ENCODE results near the gene DHRS2.

Gene DHRS2

DNA sequence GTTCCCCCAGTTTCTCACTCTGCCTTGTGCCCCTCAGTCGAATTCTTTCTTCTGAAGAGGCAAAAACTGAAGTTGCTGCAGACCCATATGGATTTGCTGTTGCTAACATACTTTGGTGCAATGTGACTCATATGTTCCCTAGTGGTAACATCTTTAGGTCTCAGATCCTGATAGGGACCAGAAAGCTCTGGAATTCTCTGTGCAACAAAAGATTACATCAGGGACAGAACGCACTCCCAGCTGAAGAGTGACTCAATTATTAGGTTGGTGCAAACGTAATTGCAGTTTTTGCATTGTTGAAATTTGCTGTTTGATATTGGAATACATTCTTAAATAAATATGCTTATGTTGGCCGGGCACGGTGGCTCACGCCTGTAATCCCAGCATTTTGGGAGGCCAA, 8.2 kb upstream of the DHRS2 start:
- Histone ChIP-seq H3K4me2 (ENCODE audit: low read depth, low read length, poor library complexity, severe bottlenecking) (no peak overlapping the region), H3F3A (ENCODE audit: insufficient read depth) (no peaks in the 10 kb centered on the region), H3K79me2 (ENCODE audit: insufficient read depth, low read length) (no peaks in the 10 kb centered on the region), H3K4me3 (ENCODE audit: insufficient read depth, low read length, poor library complexity, severe bottlenecking) (no peak overlapping the region), H3K9ac (ENCODE audit: low read length) (no peak overlapping the region), H4K20me1 (ENCODE audit: low read depth, low read length) (no peaks in the 10 kb centered on the region), H3K9me3 (ENCODE audit: insufficient read depth, low read length) (peaks cover 23% of the 10 kb centered on the region; the same call in 1 of the 2 replicates), H3K27me3 (ENCODE audit: low read length) (no peaks in the 10 kb centered on the region), H3K9me2 (replicated peaks; ENCODE audit: insufficient read depth, low read length) (no peaks in the 10 kb centered on the region), H3K36me3 (ENCODE audit: low read length) (no peaks in the 10 kb centered on the region), H3K27ac (ENCODE audit: low read depth, low read length) (no peak overlapping the region), H2AFZ (ENCODE audit: low read depth, low read length, severe bottlenecking) (no peak overlapping the region)
- TF ChIP-seq, protein P1, sequence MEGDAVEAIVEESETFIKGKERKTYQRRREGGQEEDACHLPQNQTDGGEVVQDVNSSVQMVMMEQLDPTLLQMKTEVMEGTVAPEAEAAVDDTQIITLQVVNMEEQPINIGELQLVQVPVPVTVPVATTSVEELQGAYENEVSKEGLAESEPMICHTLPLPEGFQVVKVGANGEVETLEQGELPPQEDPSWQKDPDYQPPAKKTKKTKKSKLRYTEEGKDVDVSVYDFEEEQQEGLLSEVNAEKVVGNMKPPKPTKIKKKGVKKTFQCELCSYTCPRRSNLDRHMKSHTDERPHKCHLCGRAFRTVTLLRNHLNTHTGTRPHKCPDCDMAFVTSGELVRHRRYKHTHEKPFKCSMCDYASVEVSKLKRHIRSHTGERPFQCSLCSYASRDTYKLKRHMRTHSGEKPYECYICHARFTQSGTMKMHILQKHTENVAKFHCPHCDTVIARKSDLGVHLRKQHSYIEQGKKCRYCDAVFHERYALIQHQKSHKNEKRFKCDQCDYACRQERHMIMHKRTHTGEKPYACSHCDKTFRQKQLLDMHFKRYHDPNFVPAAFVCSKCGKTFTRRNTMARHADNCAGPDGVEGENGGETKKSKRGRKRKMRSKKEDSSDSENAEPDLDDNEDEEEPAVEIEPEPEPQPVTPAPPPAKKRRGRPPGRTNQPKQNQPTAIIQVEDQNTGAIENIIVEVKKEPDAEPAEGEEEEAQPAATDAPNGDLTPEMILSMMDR (IDR thresholded peaks at IDR 0.05; ENCODE audit: insufficient read depth, low read length, poor library complexity, severe bottlenecking): no peak
- no peak for TF ChIP-seq EZH2phosphoT487 (conservative IDR thresholded peaks at IDR 0.05; ENCODE audit: low read length)

DNA sequence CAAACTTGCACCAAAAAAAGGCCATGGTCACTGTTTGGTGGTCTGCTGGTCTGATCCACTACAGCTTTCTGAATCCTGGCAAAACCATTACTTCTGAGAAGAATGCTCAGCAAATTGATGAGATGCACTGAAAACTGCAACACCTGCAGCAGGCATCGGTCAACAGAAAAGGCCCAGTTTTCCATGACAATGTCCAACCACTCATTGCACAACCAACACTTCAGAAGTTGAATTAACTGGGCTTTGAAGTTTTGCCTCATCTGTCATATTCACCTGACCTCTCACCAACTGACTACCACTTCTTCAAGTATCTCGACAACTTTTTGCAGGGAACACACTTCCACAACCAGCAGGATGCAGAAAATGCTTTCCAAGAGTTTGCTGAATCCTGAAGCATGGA, 7.0 kb upstream of the DHRS2 start:
- H4K20me1 ChIP-seq (ENCODE audit: low read depth, low read length): no peaks in the 10 kb centered on the region
- no peaks in the 10 kb centered on the region for H3K9me2 ChIP-seq (replicated peaks; ENCODE audit: insufficient read depth, low read length)
- no peaks in the 10 kb centered on the region for H3F3A ChIP-seq (ENCODE audit: insufficient read depth)
- no peaks in the 10 kb centered on the region for H3K27me3 ChIP-seq (ENCODE audit: low read length)
- no peak overlapping the region for H3K27ac ChIP-seq (ENCODE audit: low read depth, low read length)
- no peak overlapping the region for H3K9ac ChIP-seq (ENCODE audit: low read length)
- H3K36me3 ChIP-seq (ENCODE audit: low read length): no peaks in the 10 kb centered on the region
- H2AFZ ChIP-seq (ENCODE audit: low read depth, low read length, severe bottlenecking): no peak overlapping the region
- TF ChIP-seq EZH2phosphoT487 (conservative IDR thresholded peaks at IDR 0.05; ENCODE audit: low read length): no peak
- TF ChIP-seq, protein P1 (IDR thresholded peaks at IDR 0.05; ENCODE audit: insufficient read depth, low read length, poor library complexity, severe bottlenecking): no peak
- H3K4me2 ChIP-seq (ENCODE audit: low read depth, low read length, poor library complexity, severe bottlenecking): no peak overlapping the region
- H3K79me2 ChIP-seq (ENCODE audit: insufficient read depth, low read length): no peaks in the 10 kb centered on the region
- H3K9me3 ChIP-seq (ENCODE audit: insufficient read depth, low read length): peaks cover 18% of the 10 kb centered on the region; the same call in 1 of the 2 replicates
- H3K4me3 ChIP-seq (ENCODE audit: insufficient read depth, low read length, poor library complexity, severe bottlenecking): no peak overlapping the region

DNA sequence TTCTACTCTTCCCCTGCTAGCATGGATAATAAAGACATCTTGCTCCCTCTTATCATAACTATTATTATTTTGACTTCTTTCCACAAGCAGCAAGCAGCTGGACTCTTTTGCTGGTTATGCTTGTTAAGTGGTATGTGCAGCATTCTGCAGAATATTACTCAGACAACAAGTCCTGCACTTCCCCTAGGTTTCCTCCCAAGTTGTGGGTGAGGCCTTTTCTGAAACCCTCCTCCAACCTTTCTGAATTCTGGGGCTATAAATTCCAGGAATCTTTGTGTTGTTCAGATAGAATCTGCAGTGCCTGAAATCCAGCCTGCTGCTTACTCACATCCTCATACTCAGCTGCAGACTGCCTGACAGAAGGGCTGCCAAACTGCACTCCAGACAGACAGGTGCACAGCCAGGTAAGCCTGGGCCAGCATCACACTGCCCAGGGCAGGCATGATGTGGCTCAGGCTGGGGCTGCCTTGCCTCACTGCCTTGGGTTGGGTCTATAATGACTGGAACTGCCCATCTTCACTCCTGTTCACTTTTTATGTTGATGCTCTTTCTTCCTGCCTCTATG, 6.2 kb upstream of the DHRS2 start:
- Histone ChIP-seq H3F3A (ENCODE audit: insufficient read depth) (no peaks in the 10 kb centered on the region), H3K9ac (ENCODE audit: low read length) (no peak overlapping the region), H2AFZ (ENCODE audit: low read depth, low read length, severe bottlenecking) (no peak overlapping the region), H3K36me3 (ENCODE audit: low read length) (no peaks in the 10 kb centered on the region), H3K27me3 (ENCODE audit: low read length) (no peaks in the 10 kb centered on the region), H3K4me2 (ENCODE audit: low read depth, low read length, poor library complexity, severe bottlenecking) (no peak overlapping the region), H3K9me2 (replicated peaks; ENCODE audit: insufficient read depth, low read length) (no peaks in the 10 kb centered on the region), H3K79me2 (ENCODE audit: insufficient read depth, low read length) (no peaks in the 10 kb centered on the region), H4K20me1 (ENCODE audit: low read depth, low read length) (no peaks in the 10 kb centered on the region), H3K27ac (ENCODE audit: low read depth, low read length) (no peak overlapping the region), H3K9me3 (ENCODE audit: insufficient read depth, low read length) (peaks cover 11% of the 10 kb centered on the region; the same call in 1 of the 2 replicates), H3K4me3 (ENCODE audit: insufficient read depth, low read length, poor library complexity, severe bottlenecking) (no peak overlapping the region)
- TF ChIP-seq EZH2phosphoT487 (conservative IDR thresholded peaks at IDR 0.05; ENCODE audit: low read length): no peak
- TF ChIP-seq, protein P1 (IDR thresholded peaks at IDR 0.05; ENCODE audit: insufficient read depth, low read length, poor library complexity, severe bottlenecking): no peak

Data from SU-DHL-6 (cell line).